ENCODE measurements around the gene MRPS2. TPM values are rescaled to one million over a fixed set of nuclear protein-coding genes. Genes with fewer than 3 reads are reported as not detected.
A peak's percentile ranks its signal among the peaks of the same experiment; 100 is the strongest.
"Not testable (repeated sequence)": the region's sequence is repeated elsewhere in the genome, so short reads cannot be mapped to it uniquely, and the experiment has no call there.

MRPS2 gene
- total RNA-seq, 1 donor from 2014 or later = 25.5 TPM

GRCh38 chr9:135501261-135502167 lies 1.0 kb downstream of the MRPS2 start:
- ATAC-seq = peak; percentile 68

GRCh38 chr9:135502168-135502872 lies 1.8 kb downstream of the MRPS2 start:
- no peak for ATAC-seq

DNA sequence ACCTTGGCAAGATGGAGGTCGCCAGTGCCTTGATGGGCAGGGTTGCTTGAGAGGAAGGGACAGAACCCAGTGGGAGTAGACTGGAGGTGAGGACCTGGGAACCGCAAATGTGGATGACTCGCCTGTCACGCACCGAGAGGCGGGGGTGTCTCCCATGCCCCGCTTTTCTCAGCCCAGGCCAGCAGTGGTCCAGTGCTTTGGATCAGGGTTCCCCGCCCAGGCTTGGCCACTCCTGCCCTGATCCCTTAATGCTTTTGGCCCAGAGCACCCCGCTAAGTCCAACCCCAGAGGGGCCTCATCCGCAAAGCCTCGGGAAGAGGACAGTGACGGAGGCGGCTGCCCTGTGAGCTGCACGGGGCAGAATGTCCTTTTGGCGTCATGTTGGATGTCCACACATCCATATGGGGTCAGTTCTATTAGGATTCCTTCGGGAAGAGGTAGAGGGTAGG lies 2.4 kb downstream of the MRPS2 start:
- ATAC-seq = no peak

- no peak for ATAC-seq
Observed at GRCh38 chr9:135503371-135504261, 3.1 kb downstream of the MRPS2 start.

GRCh38 chr9:135504262-135505243 lies 4.1 kb downstream of the MRPS2 start:
- ATAC-seq = peak; percentile 18

DNA sequence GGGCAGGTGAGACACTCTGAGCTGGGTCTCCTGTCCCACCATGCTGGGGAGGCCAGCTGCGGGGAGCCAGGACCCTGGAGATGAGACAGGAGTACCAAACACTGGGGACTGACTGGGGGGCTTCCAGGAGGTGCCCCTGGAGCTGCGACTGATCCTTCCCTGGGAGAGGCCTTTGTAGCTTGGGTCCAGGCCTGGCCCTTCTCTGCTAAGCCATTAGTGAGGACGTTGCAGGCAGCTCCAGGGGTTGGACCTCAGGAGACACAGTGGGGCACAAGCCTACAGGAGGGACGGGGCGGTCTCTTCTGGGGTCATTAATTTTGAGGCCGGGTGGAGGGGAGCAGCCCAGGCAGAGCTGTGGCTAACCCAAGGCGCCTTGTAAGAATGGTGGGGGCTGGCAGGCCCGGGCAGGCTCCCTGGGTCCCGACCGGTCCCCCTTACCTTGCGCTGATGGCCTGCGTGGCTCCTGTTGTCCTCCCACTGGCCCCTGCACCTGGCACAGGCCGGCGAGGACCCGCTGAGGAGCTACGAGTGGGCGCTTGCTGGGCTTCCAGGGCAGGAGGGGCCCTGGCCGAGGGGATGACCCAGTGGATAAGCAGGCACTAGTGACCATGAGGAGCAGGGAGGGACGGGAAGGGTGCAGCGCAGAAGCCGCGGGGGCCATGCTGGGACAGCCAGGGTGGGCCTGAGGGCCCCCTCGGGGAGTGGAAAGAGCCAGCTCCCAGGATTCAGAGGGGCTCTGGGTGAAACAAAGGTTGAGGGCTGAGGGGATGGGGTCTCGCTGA lies 5.1 kb downstream of the MRPS2 start:
- no peak for ATAC-seq

- peak; percentile 12 for ATAC-seq
Observed at GRCh38 chr9:135506327-135507103, 6.0 kb downstream of the MRPS2 start.

GRCh38 chr9:135507104-135508035 lies 6.9 kb downstream of the MRPS2 start:
- ATAC-seq = no peak

GRCh38 chr9:135508211-135508820 lies 7.8 kb downstream of the MRPS2 start:
- ATAC-seq = no peak

DNA sequence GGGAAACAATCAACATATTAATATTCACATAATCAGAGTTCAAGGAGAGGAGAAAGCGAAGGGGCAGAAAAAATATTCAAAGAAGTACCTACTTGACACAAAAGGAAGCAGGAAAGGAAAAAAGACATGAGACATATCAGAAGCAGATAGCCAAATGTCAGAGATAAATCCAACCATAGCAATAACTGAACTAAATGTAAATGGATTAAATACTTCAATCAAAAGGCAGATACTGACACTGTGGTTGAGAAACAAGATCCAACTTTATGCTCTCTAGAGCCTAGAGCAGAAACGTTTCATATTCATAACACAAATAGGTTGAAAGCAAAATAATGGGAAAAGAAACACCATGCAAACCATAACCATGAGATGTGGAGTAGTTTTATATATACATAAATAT lies 9.0 kb downstream of the MRPS2 start:
- ATAC-seq = no peak

DNA sequence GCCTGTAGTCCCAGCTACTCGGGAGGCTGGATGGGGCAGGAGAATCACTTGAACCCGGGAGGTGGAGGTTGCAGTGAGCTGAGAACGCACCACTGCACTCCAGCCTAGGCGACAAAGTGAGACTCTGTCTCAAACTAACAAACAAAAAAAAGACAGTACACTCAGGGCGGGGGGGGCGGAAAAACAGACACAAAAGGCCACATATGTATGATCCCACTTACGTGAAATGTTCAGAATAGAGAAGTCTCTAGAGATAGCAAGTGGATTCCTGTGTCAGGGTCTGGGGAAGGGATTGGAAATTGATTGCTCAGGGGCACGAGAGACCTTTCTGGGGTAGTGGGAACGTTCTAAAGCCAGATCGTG lies 11.7 kb downstream of the MRPS2 start:
- ATAC-seq = no peak

- no peak for ATAC-seq
Observed at GRCh38 chr9:135512904-135513303, 12.4 kb downstream of the MRPS2 start.

DNA sequence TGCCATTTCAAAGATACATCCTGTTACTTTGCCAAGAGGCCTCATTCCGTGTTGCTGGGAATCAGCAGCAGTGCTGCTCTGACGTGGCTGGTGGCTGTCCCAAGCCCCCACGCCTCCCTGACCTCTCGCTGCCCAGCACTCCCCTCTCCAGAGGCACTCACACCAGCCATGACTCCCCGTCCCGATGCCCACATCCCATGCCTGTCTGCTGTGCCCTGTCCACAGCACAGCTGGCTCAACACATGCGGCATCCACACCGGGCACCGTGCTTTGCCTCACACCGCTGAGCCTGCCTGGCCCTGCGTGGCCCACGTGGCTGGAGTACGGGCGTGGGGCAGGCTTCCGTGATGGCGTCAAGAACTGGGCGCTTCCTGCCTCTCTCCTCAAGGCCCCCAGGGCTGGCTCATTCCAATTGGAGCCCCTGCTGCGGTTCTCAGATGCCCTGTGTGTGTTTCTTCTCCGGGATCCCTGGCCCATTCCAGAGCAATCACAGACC lies 12.9 kb downstream of the MRPS2 start:
- peak; percentile 15 for ATAC-seq

- not testable (repeated sequence) for ATAC-seq
Observed at GRCh38 chr9:135513906-135514305, 13.4 kb downstream of the MRPS2 start.

DNA sequence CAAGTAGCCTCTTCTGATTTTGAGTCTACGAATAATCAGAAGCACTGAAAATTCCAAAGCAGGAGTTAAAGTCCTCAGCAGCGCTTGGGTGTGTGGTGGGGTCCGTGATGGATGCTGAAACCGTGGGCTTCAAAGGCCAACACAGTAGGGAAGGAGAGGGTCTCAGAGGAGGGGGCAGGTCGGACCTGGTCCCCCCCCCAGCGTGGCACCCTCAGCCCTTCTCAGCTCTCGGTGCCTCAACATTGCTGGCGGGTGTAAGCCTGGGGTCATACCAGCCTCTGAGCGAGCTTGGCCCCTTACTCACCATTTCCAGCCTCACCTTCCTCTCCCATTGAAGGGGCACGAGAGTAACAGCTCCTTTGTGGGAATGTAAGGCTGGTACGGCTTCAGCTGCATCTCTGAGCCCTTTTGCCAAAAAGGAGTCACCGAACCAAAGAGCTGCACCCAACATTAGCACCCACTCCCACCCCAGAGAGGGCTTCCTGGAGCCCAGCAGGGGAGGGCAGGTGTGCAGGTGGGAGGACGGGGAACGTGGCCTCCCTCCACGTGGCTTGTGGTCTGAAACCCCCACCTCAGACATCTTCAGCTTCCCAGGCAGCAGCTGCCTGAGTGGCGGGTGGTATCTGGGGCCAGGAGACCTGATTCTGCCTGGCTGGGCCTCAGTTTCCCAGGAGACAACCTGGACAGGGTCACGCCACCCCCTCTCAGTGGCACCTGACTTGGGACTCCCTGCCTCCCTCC lies 14.0 kb downstream of the MRPS2 start:
- peak; percentile 8 for ATAC-seq

DNA sequence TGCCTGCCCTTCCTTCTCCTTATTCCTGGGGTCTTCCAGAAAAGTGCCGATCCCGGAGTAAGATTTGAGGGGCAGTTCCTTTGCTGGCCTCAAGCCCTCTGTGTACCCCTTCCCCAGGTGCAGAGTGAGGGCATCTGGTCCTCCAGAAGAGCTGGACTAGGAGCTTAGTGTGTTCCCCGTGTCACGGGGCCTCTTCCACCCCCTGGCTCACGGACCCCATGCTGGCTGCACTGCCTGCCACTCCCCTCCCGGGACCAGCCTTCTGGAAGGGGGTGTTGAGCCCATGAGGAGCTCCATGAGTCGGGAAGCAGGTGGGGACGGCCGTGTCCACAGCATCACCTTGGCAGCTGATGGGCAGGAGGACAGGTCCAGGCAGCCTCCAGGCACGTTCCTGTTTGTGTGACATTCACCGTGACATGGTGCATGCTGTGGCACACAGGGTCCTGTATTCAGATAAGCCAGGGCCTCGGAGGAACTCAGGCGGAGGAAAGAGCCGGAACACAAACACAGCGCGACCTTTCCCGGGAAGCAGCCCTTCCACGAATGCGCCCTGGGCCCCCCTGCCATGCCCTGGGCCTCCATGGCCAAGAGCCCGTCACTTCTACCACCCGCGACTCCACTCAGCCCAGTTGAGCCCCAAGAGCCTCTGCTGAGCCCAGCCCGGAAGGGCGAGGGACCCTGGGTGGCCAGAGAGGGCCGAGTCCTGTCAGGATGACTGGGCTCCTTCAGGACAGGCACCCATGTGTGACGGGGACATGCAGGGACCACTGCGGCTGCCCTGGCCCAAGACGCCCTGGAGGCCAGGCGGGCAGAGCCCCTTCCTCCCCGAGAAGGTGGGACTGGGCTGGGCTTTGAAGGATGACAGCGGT lies 14.8 kb downstream of the MRPS2 start:
- ATAC-seq = peak; percentile 30
